GM21825 (cell line): ENCODE data around the gene NSUN3.

ENCODE experiments used
- ATAC-seq: cut with Tn5 transposase; IDR thresholded peaks from one replicate; pipeline ENCODE4 v1.9.1; 2021; ENCODE audit warnings: mild to moderate bottlenecking, moderate library complexity; ENCODE audit not compliant: unreplicated experiment

The NSUN3 gene

DNA sequence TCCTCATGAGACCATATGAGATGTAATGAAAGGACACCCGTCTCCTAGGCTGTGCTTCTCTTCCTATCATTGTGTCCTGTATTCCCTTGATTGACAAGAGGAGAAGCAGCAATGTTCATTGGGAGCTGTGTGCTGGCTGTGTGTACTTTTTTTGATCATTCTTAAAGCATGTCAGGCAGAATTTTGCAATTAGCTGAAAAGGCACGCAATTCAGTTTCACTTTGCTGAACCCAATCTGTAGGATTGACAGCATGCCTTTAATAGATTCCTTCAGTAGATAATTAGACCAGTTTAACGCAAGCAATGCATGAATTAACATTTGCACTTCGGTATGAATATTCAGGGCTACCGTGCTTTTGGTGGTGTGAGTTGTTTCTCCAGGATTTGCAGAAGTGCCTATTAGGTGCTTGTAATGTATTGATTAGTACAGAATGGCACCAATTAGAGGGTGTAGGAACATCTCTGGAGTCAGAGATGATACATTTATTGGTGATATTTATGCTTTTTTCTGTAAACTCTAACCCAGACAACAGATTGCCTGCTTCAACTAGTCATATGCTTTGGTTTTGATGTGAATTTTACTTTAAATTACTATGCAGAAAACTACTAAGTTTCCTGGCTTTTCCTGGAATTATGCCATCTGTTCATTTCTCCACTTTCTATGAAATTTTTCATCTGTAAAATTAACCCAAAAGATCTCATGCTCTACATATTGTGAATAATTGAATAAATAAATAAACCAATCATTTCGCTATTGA is 114.3 kb downstream of the NSUN3 start:
- no peak for ATAC-seq
